ENCODE results near the gene IFT81. TPM values are rescaled to one million over a fixed set of nuclear protein-coding genes. Genes with fewer than 3 reads are reported as not detected.

The IFT81 gene
- total and polyA plus RNA-seq, 2 of the 13 experiments (the other 11 are each of a cell fraction or from before 2014, with no cell fraction given): 4.2 to 13.0 TPM

DNA sequence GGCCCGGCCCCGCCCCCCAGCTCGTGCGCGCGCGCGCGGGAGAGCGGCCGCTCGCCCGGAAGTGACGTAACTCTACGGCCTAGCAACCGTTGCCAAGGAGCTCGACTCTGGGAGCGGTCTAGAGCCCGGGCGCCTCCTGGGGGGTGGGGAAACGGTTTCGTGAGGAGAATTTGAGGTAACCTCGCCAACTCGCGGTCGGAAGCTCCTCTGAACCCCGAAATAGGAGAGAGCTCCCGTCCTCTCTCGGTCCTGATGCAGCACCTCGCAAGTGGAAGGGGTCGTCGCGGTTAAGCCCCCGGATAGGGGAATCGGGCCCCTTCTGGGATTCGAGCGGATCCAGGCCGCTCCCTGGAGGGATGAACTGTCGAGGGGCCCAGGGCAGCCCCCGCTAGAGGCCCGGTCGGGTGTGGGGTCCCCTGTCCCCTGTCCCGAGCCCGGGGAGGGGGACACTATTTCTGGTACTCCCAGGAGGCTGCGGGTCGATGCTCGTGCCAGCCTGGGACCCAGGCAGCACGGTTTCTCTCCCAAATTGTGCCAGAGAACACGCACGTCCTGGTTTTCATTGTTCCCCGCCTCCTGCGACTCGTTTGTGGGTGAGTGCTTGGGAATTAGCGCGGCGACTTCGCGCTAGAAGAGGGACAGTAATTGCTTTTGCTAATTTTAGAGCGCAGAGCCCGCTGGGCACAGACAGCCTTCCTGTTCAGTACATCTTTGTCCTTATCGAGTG, at the start of gene IFT81 (continued):
- TF ChIP-seq, protein P1, sequence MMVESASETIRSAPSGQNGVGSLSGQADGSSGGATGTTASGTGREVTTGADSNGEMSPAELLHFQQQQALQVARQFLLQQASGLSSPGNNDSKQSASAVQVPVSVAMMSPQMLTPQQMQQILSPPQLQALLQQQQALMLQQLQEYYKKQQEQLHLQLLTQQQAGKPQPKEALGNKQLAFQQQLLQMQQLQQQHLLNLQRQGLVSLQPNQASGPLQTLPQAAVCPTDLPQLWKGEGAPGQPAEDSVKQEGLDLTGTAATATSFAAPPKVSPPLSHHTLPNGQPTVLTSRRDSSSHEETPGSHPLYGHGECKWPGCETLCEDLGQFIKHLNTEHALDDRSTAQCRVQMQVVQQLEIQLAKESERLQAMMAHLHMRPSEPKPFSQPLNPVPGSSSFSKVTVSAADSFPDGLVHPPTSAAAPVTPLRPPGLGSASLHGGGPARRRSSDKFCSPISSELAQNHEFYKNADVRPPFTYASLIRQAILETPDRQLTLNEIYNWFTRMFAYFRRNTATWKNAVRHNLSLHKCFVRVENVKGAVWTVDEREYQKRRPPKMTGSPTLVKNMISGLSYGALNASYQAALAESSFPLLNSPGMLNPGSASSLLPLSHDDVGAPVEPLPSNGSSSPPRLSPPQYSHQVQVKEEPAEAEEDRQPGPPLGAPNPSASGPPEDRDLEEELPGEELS (CRISPR knock-in tag; IDR thresholded peaks at IDR 0.05): no peak
- TF ChIP-seq HOXA5 (CRISPR knock-in tag; IDR thresholded peaks at IDR 0.05) (no peak), YEATS4 (CRISPR knock-in tag; IDR thresholded peaks at IDR 0.05; ENCODE audit: borderline replicate concordance) (no peak; the same call in 1 of the 2 replicates), ZNF577 (CRISPR knock-in tag; IDR thresholded peaks at IDR 0.05; ENCODE audit: borderline replicate concordance, low read depth) (no peak), GPN1 (CRISPR knock-in tag; IDR thresholded peaks at IDR 0.05; ENCODE audit: borderline replicate concordance) (no peak), EEA1 (CRISPR knock-in tag; IDR thresholded peaks at IDR 0.05; ENCODE audit: borderline replicate concordance) (no peak), PTBP1 (IDR thresholded peaks at IDR 0.05; ENCODE audit: low read depth, low read length, poor library complexity, severe bottlenecking) (no peak), GABPB1 (CRISPR knock-in tag; IDR thresholded peaks at IDR 0.05) (peak; percentile 90), HDAC1 (CRISPR knock-in tag; IDR thresholded peaks at IDR 0.05) (peak; percentile 34; the same call in 1 of the 2 replicates), ZNF33A (CRISPR knock-in tag; IDR thresholded peaks at IDR 0.05; ENCODE audit: borderline replicate concordance) (no peak), ZNF337 (CRISPR knock-in tag; IDR thresholded peaks at IDR 0.05; ENCODE audit: borderline replicate concordance, low read depth) (no peak)
- TF ChIP-seq, protein P2, sequence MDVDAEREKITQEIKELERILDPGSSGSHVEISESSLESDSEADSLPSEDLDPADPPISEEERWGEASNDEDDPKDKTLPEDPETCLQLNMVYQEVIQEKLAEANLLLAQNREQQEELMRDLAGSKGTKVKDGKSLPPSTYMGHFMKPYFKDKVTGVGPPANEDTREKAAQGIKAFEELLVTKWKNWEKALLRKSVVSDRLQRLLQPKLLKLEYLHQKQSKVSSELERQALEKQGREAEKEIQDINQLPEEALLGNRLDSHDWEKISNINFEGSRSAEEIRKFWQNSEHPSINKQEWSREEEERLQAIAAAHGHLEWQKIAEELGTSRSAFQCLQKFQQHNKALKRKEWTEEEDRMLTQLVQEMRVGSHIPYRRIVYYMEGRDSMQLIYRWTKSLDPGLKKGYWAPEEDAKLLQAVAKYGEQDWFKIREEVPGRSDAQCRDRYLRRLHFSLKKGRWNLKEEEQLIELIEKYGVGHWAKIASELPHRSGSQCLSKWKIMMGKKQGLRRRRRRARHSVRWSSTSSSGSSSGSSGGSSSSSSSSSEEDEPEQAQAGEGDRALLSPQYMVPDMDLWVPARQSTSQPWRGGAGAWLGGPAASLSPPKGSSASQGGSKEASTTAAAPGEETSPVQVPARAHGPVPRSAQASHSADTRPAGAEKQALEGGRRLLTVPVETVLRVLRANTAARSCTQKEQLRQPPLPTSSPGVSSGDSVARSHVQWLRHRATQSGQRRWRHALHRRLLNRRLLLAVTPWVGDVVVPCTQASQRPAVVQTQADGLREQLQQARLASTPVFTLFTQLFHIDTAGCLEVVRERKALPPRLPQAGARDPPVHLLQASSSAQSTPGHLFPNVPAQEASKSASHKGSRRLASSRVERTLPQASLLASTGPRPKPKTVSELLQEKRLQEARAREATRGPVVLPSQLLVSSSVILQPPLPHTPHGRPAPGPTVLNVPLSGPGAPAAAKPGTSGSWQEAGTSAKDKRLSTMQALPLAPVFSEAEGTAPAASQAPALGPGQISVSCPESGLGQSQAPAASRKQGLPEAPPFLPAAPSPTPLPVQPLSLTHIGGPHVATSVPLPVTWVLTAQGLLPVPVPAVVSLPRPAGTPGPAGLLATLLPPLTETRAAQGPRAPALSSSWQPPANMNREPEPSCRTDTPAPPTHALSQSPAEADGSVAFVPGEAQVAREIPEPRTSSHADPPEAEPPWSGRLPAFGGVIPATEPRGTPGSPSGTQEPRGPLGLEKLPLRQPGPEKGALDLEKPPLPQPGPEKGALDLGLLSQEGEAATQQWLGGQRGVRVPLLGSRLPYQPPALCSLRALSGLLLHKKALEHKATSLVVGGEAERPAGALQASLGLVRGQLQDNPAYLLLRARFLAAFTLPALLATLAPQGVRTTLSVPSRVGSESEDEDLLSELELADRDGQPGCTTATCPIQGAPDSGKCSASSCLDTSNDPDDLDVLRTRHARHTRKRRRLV (CRISPR knock-in tag; IDR thresholded peaks at IDR 0.05): no peak
- TF ChIP-seq, protein P3, sequence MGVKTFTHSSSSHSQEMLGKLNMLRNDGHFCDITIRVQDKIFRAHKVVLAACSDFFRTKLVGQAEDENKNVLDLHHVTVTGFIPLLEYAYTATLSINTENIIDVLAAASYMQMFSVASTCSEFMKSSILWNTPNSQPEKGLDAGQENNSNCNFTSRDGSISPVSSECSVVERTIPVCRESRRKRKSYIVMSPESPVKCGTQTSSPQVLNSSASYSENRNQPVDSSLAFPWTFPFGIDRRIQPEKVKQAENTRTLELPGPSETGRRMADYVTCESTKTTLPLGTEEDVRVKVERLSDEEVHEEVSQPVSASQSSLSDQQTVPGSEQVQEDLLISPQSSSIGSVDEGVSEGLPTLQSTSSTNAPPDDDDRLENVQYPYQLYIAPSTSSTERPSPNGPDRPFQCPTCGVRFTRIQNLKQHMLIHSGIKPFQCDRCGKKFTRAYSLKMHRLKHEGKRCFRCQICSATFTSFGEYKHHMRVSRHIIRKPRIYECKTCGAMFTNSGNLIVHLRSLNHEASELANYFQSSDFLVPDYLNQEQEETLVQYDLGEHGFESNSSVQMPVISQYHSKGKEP (CRISPR knock-in tag; IDR thresholded peaks at IDR 0.05): no peak
- TF ChIP-seq, protein P4, sequence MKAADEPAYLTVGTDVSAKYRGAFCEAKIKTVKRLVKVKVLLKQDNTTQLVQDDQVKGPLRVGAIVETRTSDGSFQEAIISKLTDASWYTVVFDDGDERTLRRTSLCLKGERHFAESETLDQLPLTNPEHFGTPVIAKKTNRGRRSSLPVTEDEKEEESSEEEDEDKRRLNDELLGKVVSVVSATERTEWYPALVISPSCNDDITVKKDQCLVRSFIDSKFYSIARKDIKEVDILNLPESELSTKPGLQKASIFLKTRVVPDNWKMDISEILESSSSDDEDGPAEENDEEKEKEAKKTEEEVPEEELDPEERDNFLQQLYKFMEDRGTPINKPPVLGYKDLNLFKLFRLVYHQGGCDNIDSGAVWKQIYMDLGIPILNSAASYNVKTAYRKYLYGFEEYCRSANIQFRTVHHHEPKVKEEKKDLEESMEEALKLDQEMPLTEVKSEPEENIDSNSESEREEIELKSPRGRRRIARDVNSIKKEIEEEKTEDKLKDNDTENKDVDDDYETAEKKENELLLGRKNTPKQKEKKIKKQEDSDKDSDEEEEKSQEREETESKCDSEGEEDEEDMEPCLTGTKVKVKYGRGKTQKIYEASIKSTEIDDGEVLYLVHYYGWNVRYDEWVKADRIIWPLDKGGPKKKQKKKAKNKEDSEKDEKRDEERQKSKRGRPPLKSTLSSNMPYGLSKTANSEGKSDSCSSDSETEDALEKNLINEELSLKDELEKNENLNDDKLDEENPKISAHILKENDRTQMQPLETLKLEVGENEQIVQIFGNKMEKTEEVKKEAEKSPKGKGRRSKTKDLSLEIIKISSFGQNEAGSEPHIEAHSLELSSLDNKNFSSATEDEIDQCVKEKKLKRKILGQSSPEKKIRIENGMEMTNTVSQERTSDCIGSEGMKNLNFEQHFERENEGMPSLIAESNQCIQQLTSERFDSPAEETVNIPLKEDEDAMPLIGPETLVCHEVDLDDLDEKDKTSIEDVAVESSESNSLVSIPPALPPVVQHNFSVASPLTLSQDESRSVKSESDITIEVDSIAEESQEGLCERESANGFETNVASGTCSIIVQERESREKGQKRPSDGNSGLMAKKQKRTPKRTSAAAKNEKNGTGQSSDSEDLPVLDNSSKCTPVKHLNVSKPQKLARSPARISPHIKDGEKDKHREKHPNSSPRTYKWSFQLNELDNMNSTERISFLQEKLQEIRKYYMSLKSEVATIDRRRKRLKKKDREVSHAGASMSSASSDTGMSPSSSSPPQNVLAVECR (CRISPR knock-in tag; IDR thresholded peaks at IDR 0.05; ENCODE audit: borderline replicate concordance): peak; percentile 80
- TF ChIP-seq, protein P5, sequence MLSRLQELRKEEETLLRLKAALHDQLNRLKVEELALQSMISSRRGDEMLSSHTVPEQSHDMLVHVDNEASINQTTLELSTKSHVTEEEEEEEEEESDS (CRISPR knock-in tag; IDR thresholded peaks at IDR 0.05; ENCODE audit: borderline replicate concordance): no peak

All from HepG2 (cell line).